Measurements from ENCODE around the gene STRA8.
"Not testable (repeated sequence)": the region's sequence is repeated elsewhere in the genome, so short reads cannot be mapped to it uniquely, and the experiment has no call there.

The STRA8 gene

DNA sequence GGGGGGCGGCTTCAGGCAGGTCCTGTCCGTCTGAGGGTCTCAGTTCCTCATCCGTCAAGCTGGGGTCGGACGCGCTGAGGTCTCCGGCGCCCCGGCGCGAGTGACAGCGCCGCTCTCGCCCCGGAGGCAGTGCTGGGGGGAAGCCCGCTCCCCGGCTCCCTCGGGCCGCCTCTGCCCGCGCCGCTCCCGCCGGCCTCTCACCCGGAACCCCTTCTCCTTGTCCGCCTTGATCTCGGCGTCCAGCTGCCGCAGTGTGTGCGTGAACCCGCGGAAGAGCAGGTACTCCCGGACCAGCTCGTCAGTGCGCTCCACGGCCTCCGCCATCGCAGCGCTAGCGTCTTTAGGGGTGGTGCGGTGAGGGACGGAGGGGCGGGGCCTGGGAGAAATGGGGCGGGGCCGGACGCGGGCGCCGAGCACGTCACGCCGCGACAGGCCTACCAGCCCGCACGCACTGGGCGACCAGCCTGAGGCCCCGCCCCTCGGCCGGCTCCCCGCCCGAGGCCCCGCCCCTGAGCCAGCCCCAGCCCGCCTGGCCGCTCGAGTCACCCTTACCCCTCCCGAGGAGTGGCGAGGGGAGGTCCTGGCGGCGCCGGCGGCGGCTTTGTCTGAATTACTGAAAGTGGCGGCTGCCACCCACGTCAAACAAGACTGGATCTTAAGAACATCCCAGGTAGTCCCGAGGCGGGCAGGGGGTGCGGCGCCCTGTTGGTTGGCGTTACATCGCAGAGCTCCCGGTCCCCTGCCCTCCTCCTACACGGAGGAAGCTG, 22.3 kb upstream of the STRA8 start, which contains the start of gene WDR91:
Gene WDR91, minus strand, starts transcription at position 348 of the 767 bp plus-strand sequence. Its CDS starts 24 bp downstream, at position 324.
- Mint-ChIP-seq H3K27me3 (no peaks in the 10 kb centered on the region), H3K27ac (peak within 1 kb of the TSS; percentile 92), H3K9me3 (no peaks in the 10 kb centered on the region), H3K4me1 (ENCODE audit: low read depth) (peaks cover 52% of the 10 kb centered on the region), H3K36me3 (ENCODE audit: low read depth) (peaks cover 11% of the 10 kb centered on the region), H3K4me3 (peak within 1 kb of the TSS; percentile 90)

DNA sequence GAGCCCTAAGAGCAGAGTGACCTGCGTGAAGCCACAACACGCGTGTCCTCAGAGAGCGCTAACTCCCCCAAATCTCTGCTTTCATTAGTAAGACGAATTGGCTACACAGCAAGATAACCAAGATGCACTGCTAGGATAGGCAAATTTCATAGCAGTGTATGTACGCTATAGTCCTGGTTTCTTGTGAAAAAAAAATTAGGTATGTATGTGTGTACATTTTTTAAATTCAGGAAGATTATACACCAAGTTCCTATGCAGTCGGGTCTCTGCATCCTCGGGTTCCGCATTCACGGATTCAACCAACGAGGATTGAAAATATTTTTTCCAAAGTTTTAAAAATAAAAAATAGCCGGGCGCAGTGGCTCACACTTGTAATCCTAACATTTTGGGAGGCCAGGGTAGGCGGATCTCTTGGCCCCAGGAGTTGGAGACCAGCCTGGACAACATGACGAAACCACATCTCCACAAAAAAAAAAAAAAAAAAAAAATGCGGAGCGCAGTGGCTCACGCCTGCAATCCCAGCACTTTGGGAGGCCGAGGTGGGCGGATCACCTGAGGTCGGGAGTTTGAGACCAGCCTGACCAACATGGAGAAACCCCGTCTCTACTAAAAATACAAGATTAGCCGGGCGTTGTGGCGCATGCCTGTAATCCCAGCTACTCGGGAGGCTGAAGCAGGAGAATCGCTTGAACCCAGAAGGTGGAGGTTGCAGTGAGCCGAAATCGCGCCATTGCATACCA, 21.5 kb upstream of the STRA8 start:
- not testable (repeated sequence) for H3K9me3 Mint-ChIP-seq; H3K36me3 Mint-ChIP-seq (ENCODE audit: low read depth); H3K27me3 Mint-ChIP-seq
- H3K4me1 Mint-ChIP-seq (ENCODE audit: low read depth) = peaks cover 45% of the 10 kb centered on the region
- peak overlapping the region; percentile 90 for H3K4me3 Mint-ChIP-seq
- peak overlapping the region; percentile 79 for H3K27ac Mint-ChIP-seq

DNA sequence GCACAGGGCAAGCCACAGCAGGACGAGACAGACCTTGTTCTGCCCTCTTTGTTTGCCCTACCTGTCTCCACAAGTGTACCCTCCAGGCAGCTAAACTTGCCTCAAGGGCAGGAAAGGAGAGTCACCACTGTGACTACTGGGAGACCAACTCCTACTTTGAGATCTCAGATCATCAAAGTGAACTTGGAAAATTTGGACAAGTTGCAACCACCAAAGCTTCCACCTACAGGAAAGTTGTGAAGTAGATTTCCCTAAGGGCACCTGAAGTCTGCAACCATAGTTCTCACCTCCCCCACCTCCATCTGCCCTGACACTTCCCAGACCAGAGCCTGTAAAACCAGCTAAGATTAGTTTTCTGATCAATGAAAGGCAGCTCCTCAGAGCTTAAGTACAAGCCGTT, 19.8 kb upstream of the STRA8 start:
- Mint-ChIP-seq H3K4me3 (no peak overlapping the region), H3K27me3 (peaks cover 5% of the 10 kb centered on the region), H3K4me1 (ENCODE audit: low read depth) (peaks cover 28% of the 10 kb centered on the region), H3K9me3 (no peaks in the 10 kb centered on the region), H3K27ac (no peak overlapping the region), H3K36me3 (ENCODE audit: low read depth) (no peaks in the 10 kb centered on the region)

DNA sequence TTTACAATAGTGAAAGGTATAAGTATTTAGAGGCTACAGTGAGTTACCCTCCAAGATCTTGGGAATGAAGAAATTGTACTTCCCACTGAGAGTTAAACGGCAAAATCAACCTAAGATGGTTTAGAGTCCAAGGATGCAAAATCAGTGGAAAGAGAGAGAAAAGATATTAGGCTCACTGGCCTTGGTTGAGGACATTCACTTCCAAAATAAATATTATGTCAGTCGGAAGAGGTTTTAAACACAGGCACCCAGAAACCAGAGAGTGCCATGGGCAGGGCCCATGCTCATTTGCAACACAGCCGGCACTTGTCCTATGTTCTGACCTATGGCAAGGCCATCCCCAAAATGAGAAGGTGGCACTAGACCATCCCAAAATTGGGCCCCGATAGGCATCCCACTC, 18.5 kb upstream of the STRA8 start:
- no peak overlapping the region for H3K4me3 Mint-ChIP-seq
- peaks cover 12% of the 10 kb centered on the region for H3K27me3 Mint-ChIP-seq
- no peaks in the 10 kb centered on the region for H3K9me3 Mint-ChIP-seq
- no peak overlapping the region for H3K27ac Mint-ChIP-seq
- H3K36me3 Mint-ChIP-seq (ENCODE audit: low read depth) = no peaks in the 10 kb centered on the region
- H3K4me1 Mint-ChIP-seq (ENCODE audit: low read depth) = peaks cover 15% of the 10 kb centered on the region

DNA sequence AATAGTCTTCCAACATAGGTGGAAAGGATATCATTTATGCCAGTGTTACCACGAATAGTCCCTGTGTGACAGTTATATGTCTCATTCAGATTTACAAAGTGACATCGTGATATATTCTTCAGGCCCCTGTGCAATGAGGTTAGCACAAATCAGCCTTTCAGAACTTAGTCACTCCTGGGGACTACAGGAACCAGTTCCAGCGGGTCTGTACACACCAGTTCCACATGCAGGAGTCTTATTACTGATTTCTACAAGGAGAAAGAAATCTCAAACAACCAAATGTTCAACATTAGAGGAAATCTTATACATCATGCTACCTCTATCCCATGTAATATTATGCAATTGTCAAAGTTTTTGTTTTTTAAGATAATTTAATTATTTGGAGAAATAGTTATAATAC, 17.9 kb upstream of the STRA8 start:
- Mint-ChIP-seq H3K27me3 (peaks cover 12% of the 10 kb centered on the region), H3K27ac (no peak overlapping the region), H3K36me3 (ENCODE audit: low read depth) (no peaks in the 10 kb centered on the region), H3K4me1 (ENCODE audit: low read depth) (peaks cover 10% of the 10 kb centered on the region), H3K9me3 (peaks cover 3% of the 10 kb centered on the region), H3K4me3 (no peak overlapping the region)

DNA sequence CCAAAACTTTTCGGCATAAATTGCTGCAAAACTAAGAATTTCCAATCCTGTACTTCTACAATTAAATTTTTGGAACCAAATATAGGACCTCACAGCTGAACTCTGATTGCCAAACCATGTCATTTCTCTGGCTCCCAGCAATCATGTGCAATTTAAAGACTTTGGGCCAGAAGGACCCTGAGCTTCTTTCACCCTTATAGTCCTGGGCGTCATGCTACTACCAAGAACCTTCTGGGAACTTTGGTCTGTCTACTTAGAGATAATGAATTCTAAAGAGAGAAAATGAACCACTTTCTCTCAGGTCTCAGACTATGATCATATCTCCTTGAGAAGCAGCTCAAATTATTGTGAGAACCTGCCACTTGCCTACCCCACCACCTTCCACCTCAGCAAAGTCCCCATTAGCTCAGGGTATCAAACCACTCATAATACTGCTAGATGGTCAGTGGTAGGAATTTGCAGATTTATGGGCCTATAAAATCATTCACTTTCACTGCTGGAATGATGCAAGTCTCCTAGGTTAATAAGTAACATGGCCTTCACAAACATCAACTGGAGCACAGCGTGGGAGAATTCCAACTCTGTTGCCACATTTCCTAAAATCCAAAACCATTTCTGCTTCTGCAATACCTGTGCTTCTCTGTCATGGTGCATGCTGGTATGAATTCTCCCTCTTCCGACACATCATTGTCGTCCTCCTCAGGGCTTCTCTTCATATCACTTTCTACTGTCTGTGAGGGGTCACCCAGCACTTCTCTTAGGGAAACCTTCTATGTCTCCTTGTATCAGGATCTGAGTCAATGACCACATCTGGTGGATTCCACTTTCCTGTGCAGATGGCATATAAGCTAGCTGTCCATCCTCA, 15.8 kb upstream of the STRA8 start:
- Mint-ChIP-seq H3K4me1 (ENCODE audit: low read depth) (peaks cover 6% of the 10 kb centered on the region), H3K36me3 (ENCODE audit: low read depth) (no peaks in the 10 kb centered on the region), H3K9me3 (peaks cover 4% of the 10 kb centered on the region), H3K4me3 (no peak overlapping the region), H3K27me3 (peaks cover 12% of the 10 kb centered on the region), H3K27ac (no peak overlapping the region)

DNA sequence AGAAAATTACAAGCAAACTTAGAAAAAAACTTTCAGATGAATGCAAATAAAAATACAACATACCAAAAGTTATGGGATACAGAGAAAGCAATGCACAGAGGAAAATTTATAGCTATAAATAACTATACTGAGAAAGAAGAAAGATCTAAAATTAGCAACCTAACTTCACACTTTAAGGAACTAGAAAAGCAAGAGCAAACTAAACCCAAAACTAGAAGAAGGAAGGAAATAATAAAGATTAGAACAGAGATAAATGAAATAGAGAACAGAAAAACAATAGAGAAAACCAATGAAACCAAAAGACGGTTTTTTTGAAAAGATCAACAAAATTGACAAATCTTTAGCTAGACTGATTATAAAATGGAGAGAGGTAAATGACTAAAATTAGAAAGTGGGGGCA, 9.6 kb upstream of the STRA8 start:
- H3K27ac Mint-ChIP-seq = no peak overlapping the region
- H3K36me3 Mint-ChIP-seq (ENCODE audit: low read depth) = no peaks in the 10 kb centered on the region
- peaks cover 13% of the 10 kb centered on the region for H3K4me1 Mint-ChIP-seq (ENCODE audit: low read depth)
- no peak overlapping the region for H3K4me3 Mint-ChIP-seq
- peaks cover 4% of the 10 kb centered on the region for H3K9me3 Mint-ChIP-seq
- peaks cover 6% of the 10 kb centered on the region for H3K27me3 Mint-ChIP-seq

DNA sequence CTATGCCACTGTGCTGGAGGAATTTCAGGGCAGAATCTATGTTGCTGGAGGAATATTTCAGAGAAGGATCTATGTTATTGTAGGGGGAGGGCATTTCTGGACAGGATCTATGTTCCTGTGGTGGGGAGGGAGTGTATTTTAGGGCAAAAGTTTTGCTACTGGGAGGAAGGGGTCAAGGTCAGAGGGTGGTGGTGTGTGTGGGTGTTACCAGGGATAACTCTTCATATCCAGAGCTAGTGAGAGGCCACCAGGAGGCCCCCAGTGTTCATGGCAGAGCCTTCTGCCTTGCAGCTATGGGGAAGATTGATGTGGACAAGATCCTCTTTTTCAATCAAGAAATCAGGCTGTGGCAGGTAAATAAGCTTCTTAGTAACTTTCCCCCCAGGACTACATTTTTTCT, 2.0 kb upstream of the STRA8 start:
- Mint-ChIP-seq H3K27ac (no peak overlapping the region), H3K4me1 (ENCODE audit: low read depth) (peaks cover 6% of the 10 kb centered on the region), H3K36me3 (ENCODE audit: low read depth) (no peaks in the 10 kb centered on the region), H3K27me3 (no peaks in the 10 kb centered on the region), H3K4me3 (no peak overlapping the region), H3K9me3 (peaks cover 3% of the 10 kb centered on the region)

DNA sequence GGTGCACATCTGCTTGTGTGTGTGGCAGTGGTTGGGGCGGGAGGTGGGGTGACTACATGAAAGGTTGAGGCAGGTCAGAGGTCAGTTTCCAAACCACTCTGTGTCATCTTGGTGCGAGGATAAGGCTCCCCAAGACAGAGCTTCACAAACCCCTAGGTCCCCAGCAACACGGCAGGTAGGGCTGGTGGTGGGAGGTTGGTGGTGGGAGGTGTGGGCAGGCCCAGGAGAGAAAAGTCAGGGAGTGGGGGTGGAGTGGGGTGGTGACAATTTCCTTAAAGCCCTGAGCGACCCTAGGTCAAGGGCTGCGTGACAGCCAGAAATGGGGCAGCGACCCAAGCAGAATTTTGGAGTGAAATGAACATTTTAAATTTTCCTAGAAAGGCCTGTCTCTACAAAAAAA, 1.6 kb upstream of the STRA8 start:
- Mint-ChIP-seq H3K9me3 (peaks cover 3% of the 10 kb centered on the region), H3K4me3 (no peak overlapping the region), H3K36me3 (ENCODE audit: low read depth) (no peaks in the 10 kb centered on the region), H3K4me1 (ENCODE audit: low read depth) (peaks cover 10% of the 10 kb centered on the region), H3K27me3 (no peaks in the 10 kb centered on the region), H3K27ac (no peak overlapping the region)

DNA sequence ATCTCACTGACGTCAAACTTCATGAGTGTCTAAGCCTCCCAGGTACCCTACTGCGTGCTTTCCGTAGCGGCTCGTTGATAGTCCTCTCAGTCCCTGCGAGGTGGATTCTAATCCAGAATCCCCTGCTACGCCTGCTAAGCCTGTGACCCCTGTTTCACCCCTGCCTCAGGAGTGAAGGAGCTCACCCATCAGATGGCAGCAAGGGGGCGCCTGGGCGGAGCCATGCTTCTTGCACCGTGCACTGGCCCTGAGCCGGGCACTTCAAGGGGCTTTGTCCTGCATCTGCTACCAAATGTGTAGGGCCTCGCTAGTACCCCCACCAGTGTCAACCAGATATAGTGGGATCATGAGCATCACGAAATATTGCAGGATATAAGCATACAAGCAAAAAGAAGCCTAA, 918 bp upstream of the STRA8 start:
- Mint-ChIP-seq H3K27me3 (no peaks in the 10 kb centered on the region), H3K4me1 (ENCODE audit: low read depth) (peaks cover 12% of the 10 kb centered on the region), H3K4me3 (no peak overlapping the region), H3K36me3 (ENCODE audit: low read depth) (no peaks in the 10 kb centered on the region), H3K27ac (no peak overlapping the region), H3K9me3 (peaks cover 3% of the 10 kb centered on the region)

DNA sequence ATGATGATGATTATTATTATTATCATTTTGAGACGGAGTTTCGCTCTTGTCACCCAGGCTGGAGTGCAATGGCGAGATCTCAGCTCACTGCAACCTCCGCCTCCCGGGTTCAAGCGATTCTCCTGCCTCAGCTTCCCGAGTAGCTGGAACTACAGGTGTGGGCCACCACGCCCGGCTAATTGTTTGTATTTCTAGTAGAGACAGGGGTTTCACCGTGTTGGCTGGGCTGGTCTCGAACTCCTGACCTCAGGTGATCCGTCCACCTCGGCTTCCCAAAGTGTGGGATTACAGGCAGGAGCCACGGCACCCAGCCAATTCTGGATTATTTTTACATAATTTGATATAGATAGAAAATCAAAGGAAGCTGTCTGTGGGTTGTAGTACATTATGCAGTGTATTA, 457 bp downstream of the STRA8 start:
- H3K27ac Mint-ChIP-seq, H3K27me3 Mint-ChIP-seq: not testable (repeated sequence)
- peaks cover 12% of the 10 kb centered on the region for H3K4me1 Mint-ChIP-seq (ENCODE audit: low read depth)

DNA sequence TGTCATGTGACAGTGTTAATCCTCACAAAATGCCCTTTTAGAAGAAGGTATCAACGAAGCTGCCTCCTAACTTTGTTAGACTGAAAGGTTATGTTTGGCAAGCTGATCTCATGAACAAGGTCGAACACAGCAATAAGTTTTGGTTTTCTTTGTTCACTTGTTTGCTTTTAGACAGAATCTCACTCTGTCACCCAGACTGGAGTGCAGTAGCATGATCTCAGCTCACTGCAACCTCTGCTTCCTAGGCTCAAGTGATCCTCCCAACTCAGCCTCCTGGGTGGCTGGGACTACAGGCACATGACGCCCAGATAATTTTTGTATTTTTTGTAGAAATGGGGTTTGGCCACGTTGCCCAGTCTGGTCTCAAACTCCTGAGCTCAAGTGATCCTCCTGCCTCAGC, 1.1 kb downstream of the STRA8 start:
- peaks cover 3% of the 10 kb centered on the region for H3K9me3 Mint-ChIP-seq
- H3K36me3 Mint-ChIP-seq (ENCODE audit: low read depth) = no peaks in the 10 kb centered on the region
- H3K4me1 Mint-ChIP-seq (ENCODE audit: low read depth) = peaks cover 12% of the 10 kb centered on the region
- no peaks in the 10 kb centered on the region for H3K27me3 Mint-ChIP-seq
- H3K4me3 Mint-ChIP-seq = no peak overlapping the region
- H3K27ac Mint-ChIP-seq = no peak overlapping the region

More for the DNA sequence above, 457 bp downstream of the STRA8 start:
- H3K4me3 Mint-ChIP-seq; H3K36me3 Mint-ChIP-seq (ENCODE audit: low read depth); H3K9me3 Mint-ChIP-seq: not testable (repeated sequence)

DNA sequence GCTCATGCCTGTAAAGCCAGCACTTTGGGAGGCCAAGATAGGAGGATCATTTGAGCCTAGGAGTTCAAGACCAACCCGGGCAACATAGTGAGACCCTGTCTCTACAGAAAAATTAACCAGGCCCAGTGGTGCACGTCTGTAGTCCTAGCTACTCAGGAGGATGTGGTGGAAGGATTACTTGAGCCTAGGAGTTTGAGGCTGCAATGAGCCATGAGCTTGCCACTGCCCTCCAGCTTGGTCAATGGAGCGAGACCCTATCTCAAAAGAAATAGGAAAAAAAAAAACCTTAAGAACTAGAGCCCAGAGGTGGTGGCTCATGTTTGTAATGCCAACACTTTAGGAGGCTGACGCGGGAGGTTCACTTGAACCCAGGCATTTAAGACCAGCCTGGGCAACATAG, 2.2 kb downstream of the STRA8 start:
- no peaks in the 10 kb centered on the region for H3K36me3 Mint-ChIP-seq (ENCODE audit: low read depth)
- peaks cover 3% of the 10 kb centered on the region for H3K9me3 Mint-ChIP-seq
- no peak overlapping the region for H3K27ac Mint-ChIP-seq
- no peak overlapping the region for H3K4me3 Mint-ChIP-seq
- no peaks in the 10 kb centered on the region for H3K27me3 Mint-ChIP-seq
- peaks cover 12% of the 10 kb centered on the region for H3K4me1 Mint-ChIP-seq (ENCODE audit: low read depth)

DNA sequence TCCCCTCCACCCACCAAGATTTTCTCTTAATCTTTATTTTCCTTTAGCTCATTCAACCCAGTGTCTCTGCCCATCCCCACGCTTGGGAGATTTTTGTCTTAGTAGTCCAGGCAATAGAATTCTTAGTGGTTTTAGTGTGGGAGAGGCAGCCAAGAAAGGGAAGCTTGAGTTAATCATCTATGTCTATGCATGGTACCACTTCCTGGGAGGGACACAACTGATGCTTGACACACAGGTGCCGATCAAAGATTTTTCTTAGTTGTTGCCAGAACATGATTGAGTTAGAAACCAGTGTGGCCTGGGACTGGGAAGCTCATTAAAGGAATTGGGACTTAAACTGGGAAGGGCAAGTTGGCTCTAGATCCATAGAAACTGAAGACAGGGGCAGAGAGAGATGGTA, 3.1 kb downstream of the STRA8 start:
- H3K4me3 Mint-ChIP-seq = no peak overlapping the region
- no peak overlapping the region for H3K27ac Mint-ChIP-seq
- peaks cover 12% of the 10 kb centered on the region for H3K4me1 Mint-ChIP-seq (ENCODE audit: low read depth)
- H3K27me3 Mint-ChIP-seq = no peaks in the 10 kb centered on the region
- H3K9me3 Mint-ChIP-seq = peaks cover 3% of the 10 kb centered on the region
- no peaks in the 10 kb centered on the region for H3K36me3 Mint-ChIP-seq (ENCODE audit: low read depth)

Data from stimulated activated naive CD8-positive, alpha-beta T cell treated with anti-CD3 and anti-CD28 coated beads, Interleukin-15, Interleukin-2, amounts not matched to agents 100 ng/mL and 50 ng/mL, for 24 hours (primary cell).